Measurements from ENCODE around the gene NTRK1. TPM values are rescaled to one million over a fixed set of nuclear protein-coding genes. Genes with fewer than 3 reads are reported as not detected.

NTRK1 gene
- total RNA-seq, result not detected

DNA sequence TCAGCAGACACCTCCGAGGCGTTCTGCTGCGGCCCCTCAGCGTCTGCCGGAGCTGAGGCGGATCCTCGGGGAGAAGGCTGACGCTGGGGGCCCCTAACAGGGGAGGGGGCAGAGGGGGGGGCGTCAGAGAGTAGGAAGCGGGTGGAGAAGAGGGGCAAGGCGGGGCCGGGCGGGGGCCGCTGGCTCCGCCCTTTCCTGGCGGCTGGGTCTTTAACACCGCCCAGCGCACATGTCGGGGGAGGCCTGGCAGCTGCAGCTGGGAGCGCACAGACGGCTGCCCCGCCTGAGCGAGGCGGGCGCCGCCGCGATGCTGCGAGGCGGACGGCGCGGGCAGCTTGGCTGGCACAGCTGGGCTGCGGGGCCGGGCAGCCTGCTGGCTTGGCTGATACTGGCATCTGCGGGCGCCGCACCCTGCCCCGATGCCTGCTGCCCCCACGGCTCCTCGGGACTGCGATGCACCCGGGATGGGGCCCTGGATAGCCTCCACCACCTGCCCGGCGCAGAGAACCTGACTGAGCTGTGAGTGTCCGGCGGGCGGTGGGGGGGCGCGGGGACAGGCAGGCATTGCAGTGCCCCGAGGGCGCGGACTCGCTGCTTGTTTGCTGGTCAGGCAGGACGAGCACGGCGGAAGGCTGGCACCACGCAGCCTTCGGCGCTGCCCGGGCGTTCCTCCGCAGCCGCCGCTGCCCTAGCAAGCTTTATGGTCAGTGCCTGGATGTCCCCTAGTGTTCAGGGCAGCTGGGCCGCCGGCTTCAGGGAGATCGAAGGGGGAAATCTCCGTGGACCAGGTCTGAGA lies at the start of gene NTRK1:
NTRK1 (plus strand) TSS at position 238 of the 796 bp plus-strand sequence; CDS start at position 308, 70 bp downstream.
- no peak for DNase-seq

DNA sequence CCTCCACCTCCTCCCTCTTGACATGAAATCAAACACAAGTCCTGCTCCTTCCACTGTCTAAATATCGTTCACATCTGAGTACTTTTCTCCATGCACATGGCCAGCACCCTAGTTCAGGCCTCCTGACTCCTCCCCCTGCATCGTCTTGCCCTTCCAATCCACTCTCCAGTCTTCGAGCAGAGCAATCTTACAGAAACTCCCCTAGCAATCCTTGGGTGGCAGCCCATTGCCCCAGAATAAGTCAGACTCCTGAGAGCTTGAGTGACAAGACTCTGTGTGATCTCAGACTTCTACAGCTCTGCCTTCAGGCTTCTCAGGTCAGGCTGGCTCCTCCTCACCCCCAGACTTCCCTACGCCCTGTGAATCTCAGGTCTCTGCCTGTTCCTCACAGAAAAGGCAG lies 49.5 kb upstream of the NTRK1 start:
- no peak for DNase-seq

DNA sequence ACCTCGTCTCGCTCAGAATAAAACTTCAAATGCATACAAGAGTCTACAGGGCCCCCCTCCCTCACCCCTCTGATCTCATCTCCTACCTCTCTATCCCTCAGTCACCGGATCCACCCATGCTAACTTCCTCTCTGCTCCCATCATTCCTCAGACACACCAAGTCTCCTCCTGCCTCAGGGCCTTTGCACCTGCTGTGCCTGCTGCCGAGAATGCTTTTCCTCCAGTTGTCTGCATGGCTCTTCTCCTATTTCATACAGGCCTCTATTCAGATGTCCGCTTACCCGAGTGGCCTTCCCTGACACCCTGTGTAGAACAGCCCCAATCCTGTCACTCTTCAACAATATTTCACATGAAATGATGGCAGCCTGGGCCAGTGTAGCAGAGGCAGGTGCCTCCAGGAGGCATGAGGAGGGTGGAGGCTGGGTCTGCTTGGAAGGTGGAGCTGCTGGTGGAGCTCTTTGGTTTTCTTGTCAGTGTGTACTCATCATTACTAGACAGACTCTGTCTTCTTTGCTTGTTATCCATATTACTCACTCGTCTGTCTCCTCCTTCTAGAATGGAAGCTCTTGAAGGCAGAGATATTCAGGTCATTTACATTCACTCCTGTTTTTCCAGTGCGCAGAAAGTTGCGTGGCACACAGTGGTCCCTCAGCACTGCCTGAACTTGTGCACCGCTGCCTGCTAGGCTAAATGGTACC lies 48.2 kb upstream of the NTRK1 start:
- no peak for DNase-seq

GRCh38 chr1:156813298-156813697 lies 47.4 kb upstream of the NTRK1 start:
- no peak for DNase-seq

DNA sequence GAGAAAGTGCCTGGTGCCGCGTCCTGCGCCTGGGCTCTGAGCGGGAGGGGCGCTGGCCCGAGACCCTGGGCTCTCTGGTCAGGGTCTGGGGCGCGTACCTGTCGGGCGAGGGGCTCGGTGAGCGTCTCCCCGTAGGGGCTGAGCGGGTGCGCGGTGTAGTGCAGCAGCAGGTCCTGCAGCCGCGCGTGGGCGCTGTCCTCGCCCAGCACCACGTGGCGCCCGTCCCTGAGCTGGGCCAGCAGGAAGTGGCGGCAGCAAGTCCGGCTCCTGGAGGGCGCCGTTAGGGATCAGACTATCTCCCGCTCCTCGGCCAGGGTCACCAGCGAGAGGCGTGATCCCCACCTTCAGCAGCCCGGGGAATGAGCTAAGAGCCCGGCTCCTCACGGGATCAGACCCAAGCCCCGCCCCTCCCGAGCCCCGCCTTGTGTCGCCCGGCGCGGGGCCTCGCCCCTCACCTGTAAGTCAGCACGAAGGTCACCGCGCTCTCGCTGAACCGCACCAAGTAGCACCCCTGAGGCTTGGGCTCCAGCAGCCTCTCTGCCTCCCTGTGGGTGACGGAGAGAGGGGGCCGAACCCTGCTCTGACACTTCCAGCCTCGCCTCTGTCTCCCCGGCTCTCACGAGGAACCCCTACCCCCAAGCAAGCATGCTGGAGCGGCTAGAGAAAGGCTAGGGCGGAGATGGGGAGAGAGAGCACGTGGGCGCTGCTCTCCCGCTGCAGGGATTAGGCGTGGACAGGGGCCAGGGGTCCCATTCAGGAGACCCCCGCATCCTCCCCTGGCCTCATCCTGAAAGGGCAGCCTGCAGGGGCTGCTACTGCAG lies 46.7 kb upstream of the NTRK1 start:
- peak; percentile 17 for DNase-seq

DNA sequence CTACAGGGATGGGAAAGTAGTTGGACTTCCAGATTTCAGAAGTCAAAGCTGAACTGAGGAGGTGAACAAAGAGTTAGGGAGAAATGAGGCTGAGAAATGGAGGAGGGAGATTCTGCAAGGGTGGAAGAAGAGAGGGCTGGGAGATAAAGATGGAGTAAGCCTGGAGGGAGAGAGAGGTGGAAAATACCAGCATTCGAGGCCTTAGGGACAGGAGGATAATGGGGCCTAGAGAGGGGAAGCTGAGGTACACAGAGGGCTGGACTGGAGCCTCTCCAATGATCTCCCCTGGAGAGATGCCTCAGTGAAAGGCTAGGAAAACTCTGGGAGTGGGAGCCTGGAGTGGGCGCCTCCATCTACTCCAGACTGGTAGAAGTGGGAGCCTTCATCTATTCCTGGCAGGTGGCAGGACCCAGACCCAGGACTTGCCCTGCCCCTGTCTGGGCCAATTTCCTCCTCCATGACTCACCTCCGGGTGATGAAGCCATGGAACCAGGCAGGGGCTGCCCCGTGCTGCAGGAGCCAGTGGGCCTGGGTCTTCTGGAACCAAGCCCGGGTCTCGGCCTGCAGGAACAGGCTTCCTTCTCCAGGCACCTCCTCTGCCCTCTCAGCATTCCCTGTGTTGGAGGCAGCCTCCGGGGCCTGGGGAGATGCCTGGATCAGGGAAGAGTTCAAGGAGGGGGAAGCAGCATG lies 45.9 kb upstream of the NTRK1 start:
- DNase-seq, result no peak

DNA sequence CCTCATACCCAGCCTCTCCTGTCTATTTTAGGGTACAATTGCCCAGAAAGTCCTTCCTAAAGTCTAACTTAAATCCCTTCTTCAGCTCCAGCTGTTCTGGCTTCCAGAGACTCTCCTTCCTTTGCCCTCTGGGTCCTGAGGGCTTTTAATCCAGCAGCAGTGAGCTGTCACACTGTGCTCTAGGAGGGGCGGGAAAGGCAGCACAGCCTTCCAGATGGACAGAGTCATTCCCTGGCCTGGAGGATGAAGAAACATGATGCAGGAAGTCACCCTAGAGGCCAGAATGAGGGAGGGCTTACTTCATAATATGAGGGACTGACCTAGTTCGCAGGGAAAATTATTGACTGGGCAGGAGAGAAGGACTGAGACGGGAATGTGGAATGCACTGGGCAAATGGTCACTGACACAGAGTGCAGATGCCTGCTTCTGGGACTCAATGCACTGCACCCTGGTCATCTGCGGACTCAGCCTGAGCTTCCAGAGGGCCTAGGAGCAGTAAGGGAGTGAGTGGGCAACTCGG lies 45.3 kb upstream of the NTRK1 start:
- DNase-seq, result no peak

DNA sequence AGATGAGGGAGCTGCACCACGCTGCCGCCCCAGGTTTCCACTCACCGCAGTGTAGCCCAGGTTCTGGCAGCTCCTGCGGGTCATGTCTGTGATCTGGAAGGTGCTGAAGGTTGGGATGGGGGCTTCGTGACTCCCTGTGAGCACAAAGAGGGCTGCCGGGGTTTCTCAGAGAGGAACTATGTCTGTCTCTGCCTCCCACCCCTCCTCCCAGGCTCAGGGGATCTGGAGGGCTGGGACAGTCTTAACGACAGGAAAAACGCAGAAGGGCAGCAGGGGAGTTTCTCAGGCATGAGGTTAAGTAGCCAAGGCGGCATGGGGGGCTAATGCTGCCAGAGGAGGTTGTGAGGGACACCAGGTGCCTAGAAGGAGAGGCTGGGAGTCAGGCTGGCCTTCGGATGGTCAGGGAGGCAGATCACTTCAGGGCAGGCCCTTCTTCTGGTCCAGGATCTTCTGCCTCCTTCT lies 44.7 kb upstream of the NTRK1 start:
- no peak for DNase-seq

GRCh38 chr1:156816561-156817328 lies 43.9 kb upstream of the NTRK1 start, which contains the start of gene SH2D2A:
TSS of gene SH2D2A (minus strand) at chr1:156816848. CDS start at chr1:156816708, 140 bp downstream.
- no peak for DNase-seq

GRCh38 chr1:156821801-156822200 lies 38.9 kb upstream of the NTRK1 start:
- DNase-seq, result no peak

DNA sequence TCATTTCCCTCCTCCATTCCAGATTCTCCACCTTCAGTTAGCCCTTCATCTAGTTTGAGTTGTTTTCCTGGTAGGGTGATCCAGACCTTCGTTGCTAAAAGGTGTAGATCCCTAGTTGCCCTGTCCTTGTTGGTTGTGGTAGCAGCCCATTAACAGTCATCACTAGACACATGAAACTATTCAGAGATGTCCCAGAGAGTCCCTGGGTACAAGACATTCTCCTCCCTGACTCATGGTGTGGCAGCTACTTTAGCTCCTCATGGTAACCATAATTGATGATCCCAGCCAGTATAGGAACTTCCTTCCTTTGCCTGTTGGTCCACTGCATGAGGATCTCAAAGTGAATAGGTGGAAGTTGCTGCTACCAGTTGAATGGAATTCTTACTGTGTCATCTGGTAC lies 38.0 kb upstream of the NTRK1 start:
- DNase-seq, result no peak

DNA sequence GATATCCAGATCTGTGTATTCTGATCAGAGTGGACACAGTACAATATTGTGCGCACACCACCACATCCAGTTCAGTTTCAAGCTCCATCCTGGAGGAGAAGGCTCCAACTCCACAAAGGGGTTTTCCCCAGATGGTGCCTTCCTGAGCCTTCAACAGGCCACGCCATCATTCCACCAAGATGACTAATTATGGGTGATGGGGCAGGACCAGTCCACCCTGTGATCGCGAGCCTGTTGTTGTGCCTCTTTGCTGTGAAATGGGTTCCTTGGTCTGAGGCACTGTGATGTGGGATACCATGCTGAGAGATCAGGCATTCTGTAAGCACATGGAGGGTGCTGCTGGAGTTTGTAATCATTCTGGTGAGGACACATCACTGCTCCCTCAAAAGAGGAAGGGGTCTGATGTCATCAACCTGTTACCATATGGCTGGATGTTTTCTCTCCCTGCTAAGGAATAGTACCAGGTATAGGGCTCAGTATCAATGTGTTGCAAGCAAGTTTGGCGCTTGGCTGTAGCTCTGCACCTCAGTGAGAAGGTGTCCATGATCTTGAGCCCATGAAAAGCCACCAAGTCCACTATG lies 37.4 kb upstream of the NTRK1 start:
- no peak for DNase-seq

GRCh38 chr1:156826630-156827029 lies 34.0 kb upstream of the NTRK1 start:
- no peak for DNase-seq

- DNase-seq, result no peak
Measured at GRCh38 chr1:156828400-156829124, 32.1 kb upstream of the NTRK1 start.

DNA sequence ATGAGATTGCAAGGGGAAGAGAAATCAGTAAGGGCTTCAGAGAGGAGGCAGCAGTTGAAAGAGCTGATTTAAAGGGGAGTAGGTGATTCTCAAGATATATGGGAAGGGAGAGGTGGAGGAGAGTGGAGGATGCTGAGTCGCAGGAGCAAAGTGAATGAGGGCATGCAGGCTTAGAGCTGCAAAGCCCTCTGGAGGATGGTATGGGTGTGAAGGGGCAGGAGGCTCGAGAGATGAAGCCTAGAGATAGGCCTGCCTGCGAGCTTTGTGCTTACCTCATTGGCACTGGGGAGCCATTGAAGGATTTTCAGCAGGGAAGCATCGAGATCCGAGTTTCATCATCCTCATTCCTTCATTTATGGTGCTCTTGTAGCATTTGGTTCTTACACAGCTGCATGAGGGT lies 28.2 kb upstream of the NTRK1 start:
- no peak for DNase-seq

DNA sequence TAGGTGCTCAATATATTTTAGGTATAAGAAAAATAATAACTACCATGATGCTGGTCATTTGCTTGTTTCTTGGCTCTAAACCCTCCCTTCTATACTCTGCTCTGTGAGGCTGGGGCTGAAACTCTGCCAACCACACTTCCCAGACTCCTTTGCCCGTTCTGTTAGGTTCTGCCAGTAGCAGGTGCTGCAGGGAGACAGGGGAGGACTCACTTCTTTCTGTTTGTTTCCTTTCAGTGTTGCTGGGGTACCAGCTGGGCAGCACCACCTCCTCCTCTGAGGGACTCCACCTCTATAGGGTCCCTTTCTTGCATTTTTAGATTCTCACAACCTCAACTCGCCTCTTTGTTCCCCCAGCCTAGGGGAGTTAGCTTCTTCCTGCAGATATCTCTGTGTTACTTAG lies 27.1 kb upstream of the NTRK1 start:
- no peak for DNase-seq

- no peak for DNase-seq
Measured at GRCh38 chr1:156834322-156834721, 26.3 kb upstream of the NTRK1 start.

- DNase-seq, result no peak
Measured at GRCh38 chr1:156836041-156836654, 24.5 kb upstream of the NTRK1 start.

- DNase-seq, result no peak
Measured at GRCh38 chr1:156836892-156837291, 23.8 kb upstream of the NTRK1 start.

DNA sequence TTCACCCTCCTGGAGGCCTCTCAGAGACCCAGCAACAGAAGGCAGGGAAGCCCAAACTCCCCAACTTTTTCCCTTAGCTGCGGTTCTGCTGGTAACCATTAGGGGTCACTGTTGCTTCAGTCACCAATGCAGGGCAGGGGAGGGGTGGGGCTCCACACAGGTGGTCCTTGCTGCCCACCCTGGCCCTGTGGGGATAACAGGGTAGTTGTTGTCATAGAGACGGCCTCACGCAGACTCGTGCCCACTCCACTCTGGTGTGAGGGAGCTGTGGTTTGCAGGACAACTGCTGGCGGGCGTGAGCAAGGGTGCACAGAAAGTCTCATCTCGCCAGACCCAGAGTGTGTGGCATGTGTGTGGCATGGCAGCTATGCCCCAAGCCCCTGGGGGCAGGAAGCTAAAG lies 21.7 kb upstream of the NTRK1 start:
- DNase-seq, result no peak
